ENCODE results near the gene COL25A1. TPM values are rescaled to one million over a fixed set of nuclear protein-coding genes. Genes with fewer than 3 reads are reported as not detected.
A peak's percentile ranks its signal among the peaks of the same experiment; 100 is the strongest.

The COL25A1 gene
- total RNA-seq, 1 donor from 2014 or later, result 3.9 TPM

DNA sequence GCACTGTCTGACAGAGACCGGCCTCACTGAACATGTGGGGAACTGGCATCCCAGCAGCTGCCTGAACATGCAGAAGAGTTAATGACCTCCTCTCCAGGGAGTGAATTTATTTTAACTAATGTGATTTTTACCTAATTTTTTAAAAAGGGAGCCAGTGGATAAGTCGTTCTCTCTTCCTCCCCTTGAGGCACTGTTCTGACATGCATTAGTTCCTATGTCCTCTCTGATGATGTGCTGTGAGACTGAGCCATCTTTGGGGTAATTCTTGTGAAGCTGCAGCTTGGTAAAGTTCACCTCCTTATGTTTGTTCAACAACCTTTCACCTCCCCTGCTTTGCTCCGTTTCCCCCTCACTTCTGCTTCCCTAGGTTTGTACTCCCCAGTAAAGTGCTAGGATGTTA lies 139.7 kb downstream of the COL25A1 start:
- no peaks in the 10 kb centered on the region for H3K36me3 Mint-ChIP-seq (ENCODE audit: insufficient read depth)
- peaks cover 19% of the 10 kb centered on the region for H3K4me1 Mint-ChIP-seq (ENCODE audit: low read depth)
- no peak overlapping the region for H3K4me3 Mint-ChIP-seq (ENCODE audit: low read depth)
- peaks cover 3% of the 10 kb centered on the region for H3K27me3 Mint-ChIP-seq
- no peaks in the 10 kb centered on the region for H3K9me3 Mint-ChIP-seq (ENCODE audit: low read depth)
- no peak for DNase-seq (ENCODE audit: low spot score, unreplicated experiment)
- no peak overlapping the region for H3K27ac Mint-ChIP-seq
- TF ChIP-seq, protein P1, sequence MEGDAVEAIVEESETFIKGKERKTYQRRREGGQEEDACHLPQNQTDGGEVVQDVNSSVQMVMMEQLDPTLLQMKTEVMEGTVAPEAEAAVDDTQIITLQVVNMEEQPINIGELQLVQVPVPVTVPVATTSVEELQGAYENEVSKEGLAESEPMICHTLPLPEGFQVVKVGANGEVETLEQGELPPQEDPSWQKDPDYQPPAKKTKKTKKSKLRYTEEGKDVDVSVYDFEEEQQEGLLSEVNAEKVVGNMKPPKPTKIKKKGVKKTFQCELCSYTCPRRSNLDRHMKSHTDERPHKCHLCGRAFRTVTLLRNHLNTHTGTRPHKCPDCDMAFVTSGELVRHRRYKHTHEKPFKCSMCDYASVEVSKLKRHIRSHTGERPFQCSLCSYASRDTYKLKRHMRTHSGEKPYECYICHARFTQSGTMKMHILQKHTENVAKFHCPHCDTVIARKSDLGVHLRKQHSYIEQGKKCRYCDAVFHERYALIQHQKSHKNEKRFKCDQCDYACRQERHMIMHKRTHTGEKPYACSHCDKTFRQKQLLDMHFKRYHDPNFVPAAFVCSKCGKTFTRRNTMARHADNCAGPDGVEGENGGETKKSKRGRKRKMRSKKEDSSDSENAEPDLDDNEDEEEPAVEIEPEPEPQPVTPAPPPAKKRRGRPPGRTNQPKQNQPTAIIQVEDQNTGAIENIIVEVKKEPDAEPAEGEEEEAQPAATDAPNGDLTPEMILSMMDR (IDR thresholded peaks at IDR 0.05; ENCODE audit: unreplicated experiment), result peak; percentile 16

DNA sequence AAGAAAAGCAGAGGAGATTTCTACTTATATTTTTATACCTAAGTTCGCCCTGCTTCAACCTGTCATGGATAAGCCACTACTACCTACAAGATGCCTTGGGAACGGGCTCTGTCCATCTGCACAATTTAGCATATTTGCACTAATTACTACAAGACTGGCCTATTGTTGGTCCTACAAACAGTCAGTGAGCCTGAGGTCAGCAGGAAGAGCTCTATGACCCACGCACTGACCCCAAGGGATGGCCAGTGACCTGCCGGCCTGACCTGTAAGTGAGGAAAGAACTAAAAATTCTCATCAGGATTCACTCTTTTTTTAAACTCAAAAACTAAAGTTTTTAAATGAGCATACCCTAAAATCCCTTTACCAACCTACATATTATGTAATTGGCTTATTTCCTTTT lies 142.0 kb downstream of the COL25A1 start:
- no peak overlapping the region for H3K27ac Mint-ChIP-seq
- no peak overlapping the region for H3K4me3 Mint-ChIP-seq (ENCODE audit: low read depth)
- no peaks in the 10 kb centered on the region for H3K9me3 Mint-ChIP-seq (ENCODE audit: low read depth)
- H3K27me3 Mint-ChIP-seq, result no peaks in the 10 kb centered on the region
- TF ChIP-seq, protein P1 (IDR thresholded peaks at IDR 0.05; ENCODE audit: unreplicated experiment), result no peak
- H3K36me3 Mint-ChIP-seq (ENCODE audit: insufficient read depth), result no peaks in the 10 kb centered on the region
- H3K4me1 Mint-ChIP-seq (ENCODE audit: low read depth), result peaks cover 21% of the 10 kb centered on the region
- DNase-seq (ENCODE audit: low spot score, unreplicated experiment), result no peak

DNA sequence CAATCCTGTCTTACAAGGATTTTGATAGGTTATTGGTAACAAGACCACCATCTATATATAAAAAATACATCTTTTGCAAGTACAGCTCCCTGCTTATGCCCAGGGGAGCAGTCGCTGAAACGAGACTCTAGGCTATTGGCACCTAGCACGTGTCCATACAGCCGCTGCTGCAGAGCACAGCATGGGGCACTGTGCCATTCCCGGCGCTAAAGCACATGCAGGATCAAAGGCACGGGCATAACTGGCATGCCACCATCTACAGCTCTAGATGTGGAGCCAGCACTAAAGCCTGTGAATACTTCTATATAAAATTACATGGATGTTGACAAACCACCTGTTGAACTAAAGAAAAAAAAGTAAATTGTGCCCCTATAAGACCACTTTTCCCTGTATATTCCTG lies 144.8 kb downstream of the COL25A1 start:
- Mint-ChIP-seq H3K4me1 (ENCODE audit: low read depth) (peaks cover 12% of the 10 kb centered on the region), H3K27me3 (no peaks in the 10 kb centered on the region), H3K4me3 (ENCODE audit: low read depth) (no peak overlapping the region), H3K36me3 (ENCODE audit: insufficient read depth) (no peaks in the 10 kb centered on the region), H3K9me3 (ENCODE audit: low read depth) (no peaks in the 10 kb centered on the region), H3K27ac (no peak overlapping the region)
- TF ChIP-seq, protein P1 (IDR thresholded peaks at IDR 0.05; ENCODE audit: unreplicated experiment), result no peak
- DNase-seq (ENCODE audit: low spot score, unreplicated experiment), result no peak

DNA sequence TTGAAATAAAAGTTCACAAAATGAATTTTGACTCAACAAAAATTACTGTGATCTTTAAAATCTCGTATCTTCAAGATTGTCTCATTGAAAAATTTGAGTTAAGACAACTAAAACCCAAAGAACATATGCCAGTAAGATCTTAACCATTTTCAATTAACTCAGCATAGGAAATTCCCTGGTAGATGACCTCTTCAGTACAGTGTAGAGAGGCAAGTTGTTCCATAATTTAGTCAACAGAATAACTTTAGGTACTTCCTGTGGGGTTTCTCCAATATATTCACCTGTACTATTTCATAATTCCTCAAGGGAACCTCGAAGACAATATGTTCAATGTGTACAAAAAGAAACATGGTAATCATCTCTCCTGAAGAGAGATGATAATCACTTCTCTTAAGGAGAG lies 145.3 kb downstream of the COL25A1 start:
- Mint-ChIP-seq H3K4me1 (ENCODE audit: low read depth) (peaks cover 12% of the 10 kb centered on the region), H3K36me3 (ENCODE audit: insufficient read depth) (no peaks in the 10 kb centered on the region), H3K4me3 (ENCODE audit: low read depth) (no peak overlapping the region), H3K27me3 (no peaks in the 10 kb centered on the region), H3K9me3 (ENCODE audit: low read depth) (no peaks in the 10 kb centered on the region), H3K27ac (no peak overlapping the region)
- TF ChIP-seq, protein P1 (IDR thresholded peaks at IDR 0.05; ENCODE audit: unreplicated experiment), result no peak
- no peak for DNase-seq (ENCODE audit: low spot score, unreplicated experiment)

DNA sequence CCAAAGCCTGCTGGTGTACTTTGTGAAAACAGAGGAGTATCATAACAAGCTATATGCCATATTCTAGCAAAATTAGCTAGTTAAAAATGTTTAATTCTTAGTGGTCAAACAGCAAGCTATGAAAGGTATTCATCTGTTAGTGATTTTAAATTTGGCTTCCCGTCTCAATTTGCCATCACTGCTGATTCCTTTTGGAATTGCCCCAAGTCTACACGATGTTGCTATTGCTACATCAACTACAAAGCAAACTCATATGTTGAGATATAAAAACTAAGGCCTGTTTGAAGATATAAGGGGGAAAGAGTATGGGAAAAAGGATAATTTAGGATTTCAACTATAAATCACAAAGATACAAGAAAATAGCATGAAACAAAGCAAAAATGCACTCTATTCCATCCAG lies 146.1 kb downstream of the COL25A1 start:
- TF ChIP-seq, protein P1 (IDR thresholded peaks at IDR 0.05; ENCODE audit: unreplicated experiment), result no peak
- no peak overlapping the region for H3K4me3 Mint-ChIP-seq (ENCODE audit: low read depth)
- peaks cover 12% of the 10 kb centered on the region for H3K4me1 Mint-ChIP-seq (ENCODE audit: low read depth)
- no peaks in the 10 kb centered on the region for H3K36me3 Mint-ChIP-seq (ENCODE audit: insufficient read depth)
- no peaks in the 10 kb centered on the region for H3K9me3 Mint-ChIP-seq (ENCODE audit: low read depth)
- no peak for DNase-seq (ENCODE audit: low spot score, unreplicated experiment)
- H3K27ac Mint-ChIP-seq, result no peak overlapping the region
- H3K27me3 Mint-ChIP-seq, result no peaks in the 10 kb centered on the region
